Left ventricle myocardium inferior (tissue), 1 donor: ENCODE data around the gene COX7A2. TPM values are rescaled to one million over a fixed set of nuclear protein-coding genes. Genes with fewer than 3 reads are reported as not detected.

Source experiments
- DNase-seq: peaks from one replicate; pipeline ENCODE4 v3.0.0-alpha.2; 2020
- H3K27ac ChIP-seq: fragments of 200-600 bp; replicated peaks from 2 replicates; pipeline ENCODE4 v1.8.0; 2021
- H3K27me3 ChIP-seq: fragments of 200-600 bp; 2 replicates; pipeline ENCODE4 v1.8.0; 2021; ENCODE audit warnings: low read depth
- H3K36me3 ChIP-seq: fragments of 200-600 bp; 2 replicates; pipeline ENCODE4 v1.8.0; 2021
- H3K4me1 ChIP-seq: fragments of 200-600 bp; 2 replicates; pipeline ENCODE4 v1.8.0; 2021
- H3K4me3 ChIP-seq: fragments of 200-600 bp; 2 replicates; pipeline ENCODE4 v1.8.0; 2021; ENCODE audit warnings: mild to moderate bottlenecking, moderate library complexity
- H3K9me3 ChIP-seq: fragments of 200-600 bp; replicated peaks from 2 replicates; pipeline ENCODE4 v1.8.0; 2021
- intact Hi-C: fragments of 100-400 bp; cut with micrococcal nuclease; formaldehyde crosslinking; loops from one replicate; pipeline ENCODE4 v1.11.0; 2022
- total RNA-seq: library from RNA; stranded (reverse); fragmentation: NEBNext Ultra II Directional; extraction: Animal tissue kit (Norgen Biotek cat#: 25700); gene quantifications from one replicate; pipeline ENCODE4 v1.2.1, GENCODE V29; 2021
- TF ChIP-seq, protein P1 (sequence below): fragments of 200-600 bp; IDR thresholded peaks from 2 replicates; pipeline ENCODE4 v1.8.0; 2021; ENCODE audit warnings: antibody characterized with exemption, mild to moderate bottlenecking, borderline replicate concordance
- donor health status: DM: no; HTN: yes; CAD: no; lungs with severe emphysema.

The COX7A2 gene
- total RNA-seq, 1 donor from 2014 or later: 1,008 TPM

- H3K4me1 ChIP-seq: peaks cover 27% of the 10 kb centered on the region
- peaks cover 5% of the 10 kb centered on the region for H3K9me3 ChIP-seq
- no peak overlapping the region for H3K27ac ChIP-seq
- no peak overlapping the region for H3K4me3 ChIP-seq
- intact Hi-C loops: loop anchor here (10.0 kb wide), 1 partner anchor 1115 kb away; no protein-coding TSS in a partner anchor
- H3K36me3 ChIP-seq: no peaks in the 10 kb centered on the region
- no peak for DNase-seq
- H3K27me3 ChIP-seq: peaks cover 71% of the 10 kb centered on the region
- TF ChIP-seq, protein P1, sequence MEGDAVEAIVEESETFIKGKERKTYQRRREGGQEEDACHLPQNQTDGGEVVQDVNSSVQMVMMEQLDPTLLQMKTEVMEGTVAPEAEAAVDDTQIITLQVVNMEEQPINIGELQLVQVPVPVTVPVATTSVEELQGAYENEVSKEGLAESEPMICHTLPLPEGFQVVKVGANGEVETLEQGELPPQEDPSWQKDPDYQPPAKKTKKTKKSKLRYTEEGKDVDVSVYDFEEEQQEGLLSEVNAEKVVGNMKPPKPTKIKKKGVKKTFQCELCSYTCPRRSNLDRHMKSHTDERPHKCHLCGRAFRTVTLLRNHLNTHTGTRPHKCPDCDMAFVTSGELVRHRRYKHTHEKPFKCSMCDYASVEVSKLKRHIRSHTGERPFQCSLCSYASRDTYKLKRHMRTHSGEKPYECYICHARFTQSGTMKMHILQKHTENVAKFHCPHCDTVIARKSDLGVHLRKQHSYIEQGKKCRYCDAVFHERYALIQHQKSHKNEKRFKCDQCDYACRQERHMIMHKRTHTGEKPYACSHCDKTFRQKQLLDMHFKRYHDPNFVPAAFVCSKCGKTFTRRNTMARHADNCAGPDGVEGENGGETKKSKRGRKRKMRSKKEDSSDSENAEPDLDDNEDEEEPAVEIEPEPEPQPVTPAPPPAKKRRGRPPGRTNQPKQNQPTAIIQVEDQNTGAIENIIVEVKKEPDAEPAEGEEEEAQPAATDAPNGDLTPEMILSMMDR: no peak
Observed at GRCh38 chr6:75199889-75200288, 43.7 kb downstream of the COX7A2 start.

DNA sequence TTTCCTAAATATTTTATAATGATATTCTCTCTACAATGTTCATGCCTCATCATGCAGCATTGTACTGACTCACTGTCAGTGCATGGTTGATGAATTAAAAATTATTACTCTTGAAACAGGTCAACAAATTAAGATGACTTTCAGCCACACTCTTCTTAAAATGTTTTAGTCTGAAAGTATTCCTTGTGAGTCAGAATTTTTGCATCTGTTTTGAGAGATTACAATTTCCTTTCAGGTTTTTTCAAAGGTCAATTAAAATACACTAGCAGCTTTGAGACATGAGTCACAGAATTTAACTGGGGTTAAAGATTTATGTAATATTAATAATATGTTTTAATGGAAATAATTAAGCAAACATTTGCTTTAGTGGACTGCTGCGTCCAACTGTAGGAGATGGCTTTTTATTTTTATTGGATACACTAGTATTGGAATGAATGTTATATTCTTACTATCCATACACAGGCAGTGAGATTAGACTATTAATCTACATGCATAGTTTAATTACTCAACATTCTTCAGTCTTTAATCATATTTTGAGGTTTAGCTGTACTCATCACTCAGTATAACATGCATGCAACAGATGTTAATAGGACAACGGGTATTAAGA, 47.4 kb downstream of the COX7A2 start:
- H3K4me1 ChIP-seq: peaks cover 4% of the 10 kb centered on the region
- intact Hi-C loops: no loop called here

DNA sequence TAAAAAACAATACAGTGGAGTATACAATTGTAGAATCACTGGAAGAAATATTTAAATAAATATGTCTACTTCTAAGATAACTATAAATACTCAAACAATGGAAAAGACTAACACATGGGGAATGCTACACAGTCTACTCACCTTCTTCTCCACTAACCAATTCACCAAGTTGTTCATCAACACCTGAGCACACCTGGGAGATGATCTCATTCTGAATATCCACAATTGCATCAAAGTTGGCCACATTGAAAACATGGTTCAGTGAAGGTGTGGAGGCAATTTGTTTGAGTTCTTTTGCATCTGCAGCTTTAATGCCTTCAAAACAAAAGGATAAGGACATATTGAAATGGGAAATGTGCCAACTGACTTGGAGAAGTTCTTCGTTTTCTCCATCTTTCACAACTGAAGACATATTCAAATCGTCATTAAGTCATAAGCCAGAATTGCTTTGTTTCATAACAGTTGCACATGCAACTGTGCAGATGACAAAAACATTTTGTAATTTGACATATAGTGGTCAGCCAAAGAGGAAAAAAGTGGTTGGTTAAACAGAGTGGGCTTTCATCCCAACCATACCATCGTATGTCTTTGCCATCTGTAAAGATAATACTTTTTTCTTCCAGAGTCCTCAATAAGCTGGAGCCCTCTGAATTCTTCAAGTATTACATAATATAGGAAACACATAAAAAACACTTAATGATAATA, 55.2 kb downstream of the COX7A2 start:
- H3K4me3 ChIP-seq: no peak overlapping the region
- no peak overlapping the region for H3K27ac ChIP-seq
- intact Hi-C loops: no loop called here
- no peak for DNase-seq
- H3K9me3 ChIP-seq: peaks cover 11% of the 10 kb centered on the region
- no peaks in the 10 kb centered on the region for H3K4me1 ChIP-seq
- H3K36me3 ChIP-seq: no peaks in the 10 kb centered on the region
- TF ChIP-seq, protein P1: no peak
- no peaks in the 10 kb centered on the region for H3K27me3 ChIP-seq

More for the DNA sequence above, 47.4 kb downstream of the COX7A2 start:
- TF ChIP-seq, protein P1: no peak
- no peak overlapping the region for H3K4me3 ChIP-seq
- peaks cover 5% of the 10 kb centered on the region for H3K9me3 ChIP-seq
- peaks cover 34% of the 10 kb centered on the region for H3K27me3 ChIP-seq
- no peak for DNase-seq
- peaks cover 5% of the 10 kb centered on the region for H3K36me3 ChIP-seq
- no peak overlapping the region for H3K27ac ChIP-seq

Other genes with a start within 250 kb of the COX7A2 start
- gene COL12A1, start 37.7 kb downstream of the COX7A2 start, total RNA-seq: 12.2 TPM
- gene TMEM30A, start 41.0 kb upstream of the COX7A2 start, total RNA-seq: 52.3 TPM
- gene FILIP1, start 250.0 kb upstream of the COX7A2 start, total RNA-seq: 173 TPM